Urothelium cell line (cell line): Measurements from ENCODE around the gene C9orf72.
"Not testable (repeated sequence)": the region's sequence is repeated elsewhere in the genome, so short reads cannot be mapped to it uniquely, and the experiment has no call there.

Source experiments
- DNase-seq: peaks from one replicate; pipeline ENCODE4 v3.0.0; 2011; ENCODE audit warnings: low spot score, mixed read lengths
- FAIRE-seq: peaks from 2 replicates; lab custom pipeline; 2011; peaks lifted over from hg19 to GRCh38; lab: Jason Lieb, UNC

The C9orf72 gene

GRCh38 chr9:27519466-27520465, 53.5 kb downstream of the C9orf72 start:
- peak; percentile 93 for FAIRE-seq
- DNase-seq: no peak

GRCh38 chr9:27518809-27519208, 54.5 kb downstream of the C9orf72 start:
- FAIRE-seq: no peak
- DNase-seq: no peak

DNA sequence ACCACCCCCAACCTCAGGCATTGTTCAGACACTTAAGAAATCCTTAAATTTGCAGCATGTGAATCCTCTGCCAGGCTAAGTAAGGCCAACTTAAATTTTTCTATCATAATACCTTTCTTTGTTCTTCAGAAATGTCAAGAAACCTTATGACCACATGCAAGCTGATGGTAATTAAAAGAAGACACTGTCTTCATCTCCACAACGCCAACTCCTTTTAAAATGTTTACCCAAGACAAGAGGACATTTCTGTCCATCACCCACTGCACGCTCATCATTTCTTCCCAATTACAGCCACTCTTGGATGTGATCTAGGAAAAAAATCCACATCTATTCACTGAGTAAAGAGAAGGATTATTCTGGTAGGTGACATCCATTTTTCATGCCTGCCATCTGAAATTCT, 55.3 kb downstream of the C9orf72 start:
- FAIRE-seq: no peak
- no peak for DNase-seq

DNA sequence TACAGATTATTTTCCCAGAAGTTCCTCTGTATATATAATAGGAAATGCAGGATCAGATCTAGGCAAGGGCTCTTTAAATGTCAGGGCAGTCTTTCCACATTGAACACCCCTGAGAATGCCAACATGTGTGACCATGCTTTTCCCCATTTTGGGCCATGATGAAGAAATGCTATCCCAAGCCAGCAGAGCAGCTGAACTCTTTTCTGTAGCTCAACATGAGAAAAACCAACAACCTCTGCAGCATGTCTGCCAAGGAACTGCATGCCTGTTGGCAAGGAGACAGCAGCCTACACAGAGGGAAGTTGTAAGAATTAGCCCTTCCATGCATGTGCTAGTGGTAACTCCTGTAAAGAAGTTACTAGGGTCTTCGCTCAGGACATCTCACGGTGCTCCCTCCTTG, 58.7 kb downstream of the C9orf72 start:
- DNase-seq (no peak), FAIRE-seq (peak; percentile 81)

DNA sequence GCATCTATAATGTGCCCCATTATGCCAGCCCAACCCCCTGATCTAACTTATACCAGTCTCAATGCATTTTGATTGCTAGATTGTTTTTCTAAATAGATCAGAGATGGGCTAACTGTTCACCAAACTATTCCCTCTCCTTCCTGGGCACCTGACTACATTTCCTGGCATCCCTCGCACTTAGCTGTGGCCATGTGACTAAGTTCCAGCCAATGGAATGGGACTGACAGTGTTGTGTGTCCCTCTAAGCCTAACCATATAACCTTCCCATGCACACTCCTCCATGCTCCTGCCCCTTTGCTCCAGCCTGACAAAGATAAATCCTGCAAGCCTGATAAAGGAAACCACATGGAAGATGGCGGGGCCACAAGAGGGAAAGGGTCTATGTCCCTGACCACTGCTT, 61.5 kb downstream of the C9orf72 start:
- FAIRE-seq: peak; percentile 86
- no peak for DNase-seq

- no peak for FAIRE-seq
- no peak for DNase-seq
Observed at GRCh38 chr9:27510780-27511179, 62.5 kb downstream of the C9orf72 start.

GRCh38 chr9:27506981-27507380, 66.3 kb downstream of the C9orf72 start:
- FAIRE-seq (no peak), DNase-seq (no peak)

DNA sequence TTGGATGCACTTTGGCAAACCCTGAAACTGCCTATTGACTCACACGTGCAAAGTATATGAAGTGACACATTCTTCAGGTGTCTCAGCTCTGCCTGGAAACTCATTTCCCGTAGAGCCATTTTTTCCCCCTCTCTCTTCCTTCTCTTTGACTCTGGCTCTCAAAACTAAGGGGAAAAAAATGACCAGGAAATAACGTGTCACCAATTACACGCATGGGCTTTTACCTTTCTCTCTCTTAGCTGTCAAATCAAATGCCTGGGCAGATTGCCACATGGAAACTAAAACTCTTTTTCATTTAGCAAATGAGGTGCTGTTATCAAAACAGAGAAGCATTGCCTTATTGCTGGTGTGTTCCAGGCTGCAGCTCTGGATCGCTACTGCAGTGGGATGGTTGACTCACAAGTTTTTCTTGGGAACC, 67.5 kb downstream of the C9orf72 start:
- FAIRE-seq: peak; percentile 77
- no peak for DNase-seq

DNA sequence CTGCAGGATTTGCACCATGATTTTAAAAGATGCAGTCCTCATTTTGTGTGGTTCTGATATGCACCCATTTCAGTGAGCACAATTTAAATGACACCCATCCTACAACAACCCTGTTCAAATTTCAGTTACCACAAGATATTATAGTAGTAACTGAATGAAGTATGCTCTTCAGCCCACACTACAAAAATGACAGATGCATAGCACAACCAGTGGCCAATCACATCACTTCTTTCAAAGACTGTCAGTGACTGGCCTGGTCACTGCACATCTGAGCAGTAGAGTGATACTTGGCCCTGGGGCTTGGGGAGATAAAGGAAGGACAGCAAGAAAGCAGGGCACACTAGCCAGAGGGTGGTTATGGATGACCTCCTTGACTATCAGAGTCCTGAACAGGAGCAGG, 69.0 kb downstream of the C9orf72 start:
- FAIRE-seq (peak; percentile 58), DNase-seq (no peak)

GRCh38 chr9:27503623-27504022, 69.7 kb downstream of the C9orf72 start:
- DNase-seq (no peak), FAIRE-seq (peak; percentile 9)

- FAIRE-seq, DNase-seq: not testable (repeated sequence)
Observed at GRCh38 chr9:27500902-27501301, 72.4 kb downstream of the C9orf72 start.

DNA sequence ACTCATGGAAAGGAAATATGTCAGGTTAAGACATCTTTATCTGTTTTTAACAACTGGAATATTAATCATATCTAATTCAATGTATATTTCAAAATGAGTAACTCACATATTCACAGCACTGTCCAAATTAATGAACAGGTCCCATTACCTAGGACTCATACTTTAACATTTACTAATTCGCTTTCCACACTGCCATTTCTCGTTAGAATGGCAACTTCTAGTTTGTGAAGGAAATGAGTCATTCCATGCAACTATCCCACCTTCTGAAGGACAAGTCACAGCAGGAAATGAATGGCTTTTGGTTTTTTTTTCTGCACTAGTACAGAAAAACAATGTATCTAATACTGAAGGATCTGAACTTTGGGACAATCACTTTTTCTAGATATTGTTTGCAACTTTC, 73.8 kb downstream of the C9orf72 start:
- FAIRE-seq (peak; percentile 92), DNase-seq (peak; percentile 67)

DNA sequence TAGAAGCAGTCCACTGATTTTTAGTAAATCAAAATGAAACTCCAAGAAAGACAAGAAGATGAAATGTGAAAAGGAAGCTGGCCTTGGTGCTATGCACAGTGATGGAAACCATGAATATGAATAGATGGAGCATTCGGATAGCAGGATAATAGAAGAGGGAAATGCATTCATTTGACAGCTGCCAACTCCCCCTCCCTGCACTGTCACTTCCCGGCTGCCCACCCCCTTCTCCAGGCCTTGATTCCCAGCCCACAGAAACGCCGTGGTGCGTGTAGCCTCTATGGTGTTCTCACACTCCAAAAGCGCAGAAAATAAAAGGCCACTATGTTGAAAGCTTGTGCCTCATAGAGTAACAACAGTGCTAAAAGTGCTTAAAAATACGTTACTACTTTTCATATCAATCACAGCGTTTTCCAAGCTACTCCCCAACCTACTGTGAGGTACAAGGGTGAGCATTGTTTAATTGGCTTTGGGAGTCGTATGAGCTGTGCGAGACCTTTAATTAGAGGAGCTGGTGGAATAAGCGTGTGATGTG, 75.3 kb downstream of the C9orf72 start:
- DNase-seq: no peak
- FAIRE-seq: no peak
